Coronary artery (tissue), 2 donors: ENCODE measurements around the gene APBB1IP.

Source experiments
- DNase-seq: peaks from one replicate; pipeline ENCODE4 v3.0.0-alpha.2; 2017; ENCODE audit warnings: low spot score
- H3K27ac ChIP-seq, 2 donors: fragments of 200-600 bp; sonication (generic); one replicate each; pipeline ENCODE4 v1.5.1; 2016 to 2019
- H3K4me3 ChIP-seq: fragments of 200-600 bp; sonication (generic); 2 replicates; pipeline ENCODE4 v1.5.1; 2016; ENCODE audit warnings: mild to moderate bottlenecking, moderate library complexity
- CTCF ChIP-seq: fragments of 200-600 bp; sonication (generic); IDR thresholded peaks from one replicate; pipeline ENCODE4 v1.5.1; 2019; ENCODE audit warnings: antibody characterized with exemption

Gene APBB1IP

GRCh38 chr10:26410356-26410755 lies 27.8 kb upstream of the APBB1IP start:
- Histone ChIP-seq H3K27ac (no peak overlapping the region), H3K4me3 (no peak overlapping the region)
- DNase-seq, result no peak
- TF ChIP-seq CTCF, result no peak

- H3K4me3 ChIP-seq, result no peak overlapping the region
- no peak overlapping the region for H3K27ac ChIP-seq
- DNase-seq, result no peak
- no peak for TF ChIP-seq CTCF
These were observed 25.2 kb upstream of the APBB1IP start for GRCh38 chr10:26412932-26413331.

- no peak overlapping the region for H3K27ac ChIP-seq
- TF ChIP-seq CTCF, result no peak
- DNase-seq, result no peak
- no peak overlapping the region for H3K4me3 ChIP-seq
These were observed 24.8 kb upstream of the APBB1IP start for GRCh38 chr10:26413375-26413774.

GRCh38 chr10:26417136-26417535 lies 21.0 kb upstream of the APBB1IP start:
- no peak for DNase-seq
- Histone ChIP-seq H3K4me3 (no peak overlapping the region), H3K27ac (no peak overlapping the region)
- no peak for TF ChIP-seq CTCF

GRCh38 chr10:26422977-26423376 lies 15.2 kb upstream of the APBB1IP start:
- H3K27ac ChIP-seq, result no peak overlapping the region

GRCh38 chr10:26423722-26424121 lies 14.4 kb upstream of the APBB1IP start:
- TF ChIP-seq CTCF, result no peak
- DNase-seq, result no peak
- Histone ChIP-seq H3K4me3 (no peak overlapping the region), H3K27ac (no peak overlapping the region)

More at GRCh38 chr10:26422977-26423376, 15.2 kb upstream of the APBB1IP start:
- TF ChIP-seq CTCF, result no peak
- no peak overlapping the region for H3K4me3 ChIP-seq
- DNase-seq, result no peak

GRCh38 chr10:26430641-26431163 lies 7.4 kb upstream of the APBB1IP start:
- Histone ChIP-seq H3K27ac (no peak overlapping the region), H3K4me3 (no peak overlapping the region)
- no peak for TF ChIP-seq CTCF
- no peak for DNase-seq
